GM12878 (cell line): ENCODE measurements around the gene LCE1A. TPM values are rescaled to one million over a fixed set of nuclear protein-coding genes. Genes with fewer than 3 reads are reported as not detected.

Experiments
- ATAC-seq: fragments of 200-7000 bp; cut with Tn5 transposase; 3 replicates; pipeline ENCODE4 v1.9.1; 2020; ENCODE audit warnings: mild to moderate bottlenecking, moderate library complexity
- BruUV-seq: library from RNA; stranded (reverse); fragments of 400-500 nt; replicated peaks from 2 replicates; lab custom pipeline; 2021; lab: Mats Ljungman, UMichigan
- CTCF ChIA-PET: fragments of 300-600 bp; sonication (Branson Sonifier 250); formaldehyde crosslinking; extraction: SDS; loops from one replicate; lab custom pipeline; 2021; ENCODE audit warnings: inconsistent platforms; lab: Yijun Ruan, JAX
- POLR2A ChIA-PET: fragments of 350-600 bp; formaldehyde crosslinking; extraction: SDS; loops from one replicate; lab custom pipeline; 2021; ENCODE audit warnings: inconsistent platforms; lab: Charles Lee
- RAD21 ChIA-PET: fragments of 300-600 bp; sonication (Branson Sonifier 250); formaldehyde crosslinking; loops from one replicate; lab custom pipeline; 2023; ENCODE audit warnings: antibody characterized with exemption; ENCODE audit not compliant: unreplicated experiment; lab: Charles Lee
- SMC1A ChIA-PET: fragments of 300-600 bp; sonication (Branson Sonifier 250); formaldehyde crosslinking; loops from one replicate; lab custom pipeline; 2023; ENCODE audit not compliant: unreplicated experiment, uncharacterized antibody; lab: Charles Lee
- DNase-seq: peaks from one replicate; pipeline ENCODE4 v3.0.0-alpha.2; 2011; ENCODE audit warnings: low read depth, low spot score
- FAIRE-seq: peaks from 3 replicates; lab custom pipeline; 2011; peaks lifted over from hg19 to GRCh38; lab: Jason Lieb, UNC
- H2AFZ ChIP-seq: 2 replicates; pipeline ENCODE4 v1.6.0; 2011; ENCODE audit warnings: low read depth, low read length, control low read depth; ENCODE audit not compliant: control insufficient read depth
- H3K27ac ChIP-seq: 2 replicates; pipeline ENCODE4 v1.5.1; 2011; ENCODE audit warnings: control low read depth; ENCODE audit not compliant: control insufficient read depth, insufficient read depth
- H3K27me3 ChIP-seq, 2 experiments: replicated peaks in 1 of 2; 2 replicates each; pipeline versions ENCODE4 v1.6.0 to v1.6.1; 2011; ENCODE audit warnings: low read length in 1 of 2; ENCODE audit not compliant: control insufficient read depth in 2 of 2, insufficient read depth in 2 of 2
- H3K36me3 ChIP-seq, 2 experiments: 2 replicates each; pipeline ENCODE4 v1.5.1; 2011; ENCODE audit warnings: low read length in 1 of 2; ENCODE audit not compliant: control insufficient read depth in 2 of 2, insufficient read depth in 2 of 2
- H3K4me1 ChIP-seq: 2 replicates; pipeline ENCODE4 v1.6.1; 2011; ENCODE audit warnings: mild to moderate bottlenecking, low read length, moderate library complexity, mixed read lengths; ENCODE audit not compliant: control insufficient read depth, insufficient read depth
- H3K4me2 ChIP-seq: 2 replicates; pipeline ENCODE4 v1.6.0; 2011; ENCODE audit warnings: control low read depth; ENCODE audit not compliant: control insufficient read depth, insufficient read depth
- H3K4me3 ChIP-seq: fragments of 200-600 bp; sonication (generic); 2 replicates; pipeline ENCODE4 v1.5.1; 2016
- H3K79me2 ChIP-seq: 2 replicates; pipeline ENCODE4 v1.6.0; 2011; ENCODE audit warnings: low read length; ENCODE audit not compliant: control insufficient read depth, insufficient read depth
- H3K9ac ChIP-seq: 2 replicates; pipeline ENCODE4 v1.8.0; 2011; ENCODE audit warnings: low read length, control low read depth, mixed read lengths; ENCODE audit not compliant: control insufficient read depth, insufficient read depth
- H3K9me3 ChIP-seq: replicated peaks from 3 replicates; pipeline ENCODE4 v1.5.1; 2011; ENCODE audit warnings: mild to moderate bottlenecking, low read length; ENCODE audit not compliant: control insufficient read depth, insufficient read depth
- H4K20me1 ChIP-seq: 2 replicates; pipeline ENCODE4 v1.6.0; 2011; ENCODE audit not compliant: control insufficient read depth, insufficient read depth
- E2F8 ChIP-seq: fragments of 450-650 bp; IDR thresholded peaks from 2 replicates; pipeline ENCODE4 v1.6.1; 2018; ENCODE audit warnings: mild to moderate bottlenecking, low read depth, moderate library complexity; ENCODE audit not compliant: partially characterized antibody
- ESRRA ChIP-seq: IDR thresholded peaks from 2 replicates; pipeline ENCODE4 v1.6.1; 2012; ENCODE audit warnings: mild to moderate bottlenecking, low read length, improper control_type of control experiment
- FOS ChIP-seq: IDR thresholded peaks from 3 replicates; pipeline ENCODE4 v1.6.1; 2011; ENCODE audit warnings: borderline replicate concordance; ENCODE audit not compliant: insufficient read length; ENCODE audit errors: extremely low read depth
- PKNOX1 ChIP-seq: fragments of 450-650 bp; IDR thresholded peaks from 2 replicates; pipeline ENCODE4 v1.6.1; 2016; ENCODE audit warnings: mild to moderate bottlenecking
- RB1 ChIP-seq: fragments of 450-650 bp; formaldehyde crosslinking; IDR thresholded peaks from 2 replicates; pipeline ENCODE4 v1.6.1; 2017; ENCODE audit warnings: mild to moderate bottlenecking, borderline replicate concordance
- RELA ChIP-seq: fragments of 450-650 bp; IDR thresholded peaks from 2 replicates; pipeline ENCODE4 v1.8.0; 2014; ENCODE audit warnings: borderline replicate concordance; ENCODE audit not compliant: partially characterized antibody
- TCF7 ChIP-seq: IDR thresholded peaks from 2 replicates; pipeline ENCODE4 v1.6.1; 2014; ENCODE audit warnings: antibody characterized with exemption, borderline replicate concordance
- WRNIP1 ChIP-seq: IDR thresholded peaks from 2 replicates; pipeline ENCODE4 v1.6.1; 2011; ENCODE audit warnings: low read depth, low read length, improper control_type of control experiment, borderline replicate concordance
- ZBED1 ChIP-seq: IDR thresholded peaks from 2 replicates; pipeline ENCODE4 v1.6.1; 2016; ENCODE audit warnings: borderline replicate concordance
- ZSCAN29 ChIP-seq: fragments of 450-650 bp; IDR thresholded peaks from 2 replicates; pipeline ENCODE4 v1.6.1; 2017; ENCODE audit warnings: mild to moderate bottlenecking, moderate library complexity
- WGBS: methylation state at CpG from one replicate; pipeline ENCODE4 v1.1.6; 2016; ENCODE audit warnings: low lambda C conversion rate; ENCODE audit not compliant: insufficient replicate concordance, insufficient coverage; ENCODE audit errors: missing lambda C conversion rate; 5-methylcytosine and 5-hydroxymethylcytosine counted together
- in situ Hi-C: fragments of 300-500 bp; cut with MboI; formaldehyde crosslinking; loops from 9 replicates; pipeline ENCODE4 v1.14.3; 2018; ENCODE audit warnings: mixed read lengths
- intact Hi-C: fragments of 100-400 bp; cut with micrococcal nuclease; formaldehyde crosslinking; loops from one replicate; pipeline ENCODE4 v1.14.2; 2022; ENCODE audit not compliant: unreplicated experiment
- polyA plus RNA-seq, 11 experiments: library from polyadenylated mRNA; depleted of rRNA in 4 of 11; unstranded in 6 of 11; stranded (reverse) in 5 of 11; fragments of >200 nt; fragmentation: Nextera tagmentation in 4 of 11; fragmentation: Illumina TruSeq in 1 of 11; extraction: Ambion mirVana in 4 of 11; extraction: Trizol in 1 of 11; gene quantifications; 1 replicate in 1 of 11; 2 replicates in 10 of 11; pipeline versions ENCODE4 v1.2.1 to v1.2.3, GENCODE V29; 2011 to 2016; ENCODE audit warnings: inconsistent platforms in 2 of 11, missing spikeins in 2 of 11, low read depth in 1 of 11
- total RNA-seq, 4 experiments: library from RNA; depleted of rRNA in 3 of 4; stranded (reverse); fragments of >200 nt in 3 of 4; fragmentation: Illumina TruSeq in 1 of 4; extraction: Trizol in 1 of 4; gene quantifications; 2 replicates each; pipeline versions ENCODE4 v1.2.1 to v1.2.3, GENCODE V29; 2013 to 2021

LCE1A gene
- total and polyA plus RNA-seq, 10 of the 15 experiments (the other 5 are each of a cell fraction or from before 2014, with no cell fraction given), result not detected

DNA sequence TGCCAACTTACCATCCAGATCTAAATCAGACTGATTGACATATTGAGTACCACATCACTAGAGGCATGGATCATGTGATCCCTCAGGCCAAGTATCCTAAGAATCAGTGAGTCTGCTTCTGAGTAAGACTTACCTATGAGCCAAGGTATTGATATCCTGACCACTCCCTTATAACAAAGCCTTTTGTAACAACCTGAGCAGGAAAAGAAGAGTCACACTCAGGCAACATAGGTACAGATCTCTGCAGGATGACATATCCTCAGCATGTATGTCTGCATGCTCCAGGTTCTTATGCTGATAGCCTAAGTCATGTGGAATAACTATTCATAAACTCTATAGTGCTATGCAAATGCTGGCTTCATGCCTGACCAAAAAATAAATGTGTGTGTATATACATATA lies 2.3 kb upstream of the LCE1A start:
- POLR2A ChIA-PET, result no interaction called here
- no peak for FAIRE-seq
- in situ Hi-C loops, result no loop called here

GRCh38 chr1:152836870-152837269 lies 9.6 kb downstream of the LCE1A start:
- POLR2A ChIA-PET, result no interaction called here
- 0% methylated on average over 2 of the region's 2 CpGs for WGBS
- H3K36me3 ChIP-seq, result no peaks in the 10 kb centered on the region
- no peak overlapping the region for H3K27ac ChIP-seq
- H3K4me1 ChIP-seq, result no peaks in the 10 kb centered on the region
- SMC1A ChIA-PET, result no interaction called here
- no peak overlapping the region for H3K9ac ChIP-seq
- H3K79me2 ChIP-seq, result no peaks in the 10 kb centered on the region
- RAD21 ChIA-PET, result no interaction called here
- no peak overlapping the region for H2AFZ ChIP-seq
- FAIRE-seq (no peak), ATAC-seq (no peak), DNase-seq (no peak)
- CTCF ChIA-PET, result no interaction called here
- intact Hi-C loops, result no loop called here
- no peak overlapping the region for H3K4me2 ChIP-seq
- in situ Hi-C loops, result no loop called here
- H4K20me1 ChIP-seq, result no peaks in the 10 kb centered on the region
- no peaks in the 10 kb centered on the region for H3K9me3 ChIP-seq
- TF ChIP-seq E2F8 (no peak), PKNOX1 (no peak), FOS (no peak), ZSCAN29 (no peak)
- no peaks in the 10 kb centered on the region for H3K27me3 ChIP-seq
- no TSS peak for BruUV-seq
- no peak overlapping the region for H3K4me3 ChIP-seq

More for the DNA sequence above, 2.3 kb upstream of the LCE1A start:
- ChIA-PET RAD21 (no interaction called here), SMC1A (no interaction called here), CTCF (no interaction called here)
- no peak overlapping the region for H3K27ac ChIP-seq
- TF ChIP-seq ESRRA, result no peak
- no peak for TF ChIP-seq TCF7
- TF ChIP-seq ZBED1, result no peak
- TF ChIP-seq WRNIP1, result no peak
- TF ChIP-seq RELA, result no peak
- TF ChIP-seq RB1, result no peak
- no peaks in the 10 kb centered on the region for H3K79me2 ChIP-seq
- no peak for ATAC-seq
- no peaks in the 10 kb centered on the region for H3K36me3 ChIP-seq
- intact Hi-C loops, result no loop called here
- H3K4me3 ChIP-seq, result no peak overlapping the region
- BruUV-seq, result no TSS peak
- DNase-seq, result no peak
- no peak overlapping the region for H3K4me2 ChIP-seq
- no peaks in the 10 kb centered on the region; the same call in 1 of the 2 replicates for H3K4me1 ChIP-seq
- no peak overlapping the region for H2AFZ ChIP-seq
- no peaks in the 10 kb centered on the region for H3K9me3 ChIP-seq
- no peaks in the 10 kb centered on the region for H3K27me3 ChIP-seq
- H3K9ac ChIP-seq, result no peak overlapping the region
- no peaks in the 10 kb centered on the region for H4K20me1 ChIP-seq
